GM12892 (cell line): ENCODE measurements around the gene OR6J1.

ENCODE experiments used
- POLR2A ChIP-seq: IDR thresholded peaks from 2 replicates; pipeline ENCODE4 v1.6.1; 2011; ENCODE audit warnings: low read depth, low read length, control low read depth
- POLR2AphosphoS5 ChIP-seq: IDR thresholded peaks from 2 replicates; pipeline ENCODE4 v1.6.1; 2011; ENCODE audit warnings: low read depth, low read length, control low read depth

DNA sequence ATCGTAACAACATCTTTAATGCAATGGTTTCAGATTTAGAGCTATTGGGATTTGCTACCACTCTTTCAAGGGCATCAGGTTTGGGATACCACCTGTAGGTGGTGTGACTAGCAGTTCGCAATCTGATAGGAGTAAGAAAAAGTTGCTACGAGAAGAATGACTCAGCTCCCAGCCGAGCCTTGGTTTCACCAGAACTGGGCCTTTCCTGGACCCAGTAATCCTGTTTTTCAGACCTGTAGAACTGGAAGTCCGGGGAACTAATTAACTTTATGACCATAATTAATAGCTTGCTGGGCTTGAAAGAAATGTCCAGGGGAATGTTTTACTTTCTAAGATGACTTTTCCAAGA, 45.3 kb downstream of the OR6J1 start:
- TF ChIP-seq POLR2AphosphoS5 (no peak), POLR2A (no peak)
